ENCODE measurements around the gene SERTAD1. TPM values are rescaled to one million over a fixed set of nuclear protein-coding genes. Genes with fewer than 3 reads are reported as not detected.
"Not testable (repeated sequence)": the region's sequence is repeated elsewhere in the genome, so short reads cannot be mapped to it uniquely, and the experiment has no call there.

The SERTAD1 gene
- total and polyA plus RNA-seq, 2 donors (not counting 1 experiment from before 2014, with no cell fraction given): 11.9 to 59.4 TPM

- Histone ChIP-seq H3K4me1 (ENCODE audit: control insufficient read depth in 2 of 2, insufficient read depth in 2 of 2, low read length in 2 of 2) (peaks cover 30 to 44% of the 10 kb centered on the region in 2 donors), H3K9ac (ENCODE audit: low read length) (no peak overlapping the region), H3K27me3 (replicated peaks in 1 of 4; ENCODE audit: control extremely low read depth in 1 of 4, control insufficient read depth in 3 of 4, insufficient read depth in 4 of 4, low read length in 3 of 4) (peaks cover 0 to 23% (median 3%) of the 10 kb centered on the region in 4 experiments), H3K36me3 (replicated peaks in 1 of 2; ENCODE audit: control extremely low read depth in 1 of 2, control insufficient read depth in 1 of 2, extremely low read depth in 1 of 2, insufficient read depth in 2 of 2, low read length in 1 of 2) (no peaks in the 10 kb centered on the region), H3K79me2 (ENCODE audit: control insufficient read depth, insufficient read depth, low read length) (no peaks in the 10 kb centered on the region), H3K4me2 (replicated peaks; ENCODE audit: low read depth, low read length, poor library complexity, severe bottlenecking) (peak overlapping the region; percentile 80), H4K20me1 (ENCODE audit: control insufficient read depth, insufficient read depth, low read length, poor library complexity, severe bottlenecking) (no peaks in the 10 kb centered on the region), H3K9me3 (ENCODE audit: control extremely low read depth in 1 of 3, control insufficient read depth in 2 of 3, insufficient read depth in 1 of 3, low read length in 2 of 3) (peaks cover 0 to 14% (median 0%) of the 10 kb centered on the region in 3 donors), H2AFZ (ENCODE audit: insufficient read depth, low read depth, low read length, poor library complexity, severe bottlenecking) (no peak overlapping the region), H3K4me3 (ENCODE audit: control extremely low read depth in 1 of 5, extremely low read depth in 1 of 5, insufficient read depth in 1 of 5, low read depth in 2 of 5, low read length in 4 of 5) (peak overlapping the region in 1 of 5 experiments; percentile 61), H3K27ac (ENCODE audit: low read length in 2 of 2) (no peak overlapping the region)
- ATAC-seq (ENCODE audit: low read depth) (no peak), DNase-seq (peak; percentile 72)
- Mint-ChIP-seq H3K4me1 (peaks cover 44% of the 10 kb centered on the region), H3K9me3 (ENCODE audit: insufficient read depth) (no peaks in the 10 kb centered on the region), H3K27me3 (peaks cover 12% of the 10 kb centered on the region), H3K27ac (peak overlapping the region; percentile 46), H3K4me3 (peak overlapping the region; percentile 87)
- 60% methylated on average over 4 of the region's 11 CpGs for WGBS (ENCODE audit: insufficient coverage)
- intact Hi-C loops (cut with micrococcal nuclease): loop anchor here (1.0 to 5.0 kb wide), 9 partner anchors 20 to 798 kb away; partner anchors contain the start of genes AKT2, HNRNPUL1, SERTAD3 and ZNF546
- TF ChIP-seq, protein P1, sequence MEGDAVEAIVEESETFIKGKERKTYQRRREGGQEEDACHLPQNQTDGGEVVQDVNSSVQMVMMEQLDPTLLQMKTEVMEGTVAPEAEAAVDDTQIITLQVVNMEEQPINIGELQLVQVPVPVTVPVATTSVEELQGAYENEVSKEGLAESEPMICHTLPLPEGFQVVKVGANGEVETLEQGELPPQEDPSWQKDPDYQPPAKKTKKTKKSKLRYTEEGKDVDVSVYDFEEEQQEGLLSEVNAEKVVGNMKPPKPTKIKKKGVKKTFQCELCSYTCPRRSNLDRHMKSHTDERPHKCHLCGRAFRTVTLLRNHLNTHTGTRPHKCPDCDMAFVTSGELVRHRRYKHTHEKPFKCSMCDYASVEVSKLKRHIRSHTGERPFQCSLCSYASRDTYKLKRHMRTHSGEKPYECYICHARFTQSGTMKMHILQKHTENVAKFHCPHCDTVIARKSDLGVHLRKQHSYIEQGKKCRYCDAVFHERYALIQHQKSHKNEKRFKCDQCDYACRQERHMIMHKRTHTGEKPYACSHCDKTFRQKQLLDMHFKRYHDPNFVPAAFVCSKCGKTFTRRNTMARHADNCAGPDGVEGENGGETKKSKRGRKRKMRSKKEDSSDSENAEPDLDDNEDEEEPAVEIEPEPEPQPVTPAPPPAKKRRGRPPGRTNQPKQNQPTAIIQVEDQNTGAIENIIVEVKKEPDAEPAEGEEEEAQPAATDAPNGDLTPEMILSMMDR (IDR thresholded peaks at IDR 0.05): peak; percentile 72
- TF ChIP-seq EZH2 (IDR thresholded peaks at IDR 0.05; ENCODE audit: borderline replicate concordance, insufficient read depth, low read depth, low read length, poor library complexity, severe bottlenecking): no peak
- ChIA-PET POLR2A (interaction anchor here (0.7 to 2.2 kb wide), 3 partner anchors 21 to 47 kb away, joined by 4 to 12 read pairs (median 4); partner anchors contain the start of genes SERTAD1 and SERTAD3), CTCF (interaction anchor here (0.8 to 6.7 kb wide), 13 partner anchors 9 to 170 kb away, joined by 3 to 86 read pairs (median 4); partner anchors contain the start of gene SERTAD1)
Observed at GRCh38 chr19:40464059-40465024, 38.5 kb upstream of the SERTAD1 start.

- ATAC-seq (ENCODE audit: low read depth); H3K79me2 ChIP-seq (ENCODE audit: control insufficient read depth, insufficient read depth, low read length); H3K9ac ChIP-seq (ENCODE audit: low read length); H4K20me1 ChIP-seq (ENCODE audit: control insufficient read depth, insufficient read depth, low read length, poor library complexity, severe bottlenecking); H3K36me3 ChIP-seq (replicated peaks in 1 of 2; ENCODE audit: control extremely low read depth in 1 of 2, control insufficient read depth in 1 of 2, extremely low read depth in 1 of 2, insufficient read depth in 2 of 2, low read length in 1 of 2); H3K4me3 ChIP-seq (ENCODE audit: control extremely low read depth in 1 of 5, extremely low read depth in 1 of 5, insufficient read depth in 1 of 5, low read depth in 2 of 5, low read length in 4 of 5); H2AFZ ChIP-seq (ENCODE audit: insufficient read depth, low read depth, low read length, poor library complexity, severe bottlenecking); H3K27ac ChIP-seq (ENCODE audit: low read length in 2 of 2); H3K9me3 Mint-ChIP-seq (ENCODE audit: insufficient read depth); H3K4me3 Mint-ChIP-seq; H3K27ac Mint-ChIP-seq; POLR2A ChIA-PET; DNase-seq; H3K4me2 ChIP-seq (replicated peaks; ENCODE audit: low read depth, low read length, poor library complexity, severe bottlenecking): not testable (repeated sequence)
- Histone ChIP-seq H3K4me1 (ENCODE audit: control insufficient read depth in 2 of 2, insufficient read depth in 2 of 2, low read length in 2 of 2) (peaks cover 30 to 44% of the 10 kb centered on the region in 2 donors), H3K9me3 (ENCODE audit: control extremely low read depth in 1 of 3, control insufficient read depth in 2 of 3, insufficient read depth in 1 of 3, low read length in 2 of 3) (peaks cover 0 to 14% (median 0%) of the 10 kb centered on the region in 3 donors), H3K27me3 (replicated peaks in 1 of 4; ENCODE audit: control extremely low read depth in 1 of 4, control insufficient read depth in 3 of 4, insufficient read depth in 4 of 4, low read length in 3 of 4) (peaks cover 0 to 18% (median 3%) of the 10 kb centered on the region in 4 experiments)
- CTCF ChIA-PET: interaction anchor here (0.8 to 6.7 kb wide), 11 partner anchors 8 to 171 kb away, joined by 3 to 86 read pairs (median 5); partner anchors contain the start of gene SERTAD1
- intact Hi-C loops (cut with micrococcal nuclease): loop anchor here (2.0 kb wide), 1 partner anchor 149 kb away; no protein-coding TSS in a partner anchor
- Mint-ChIP-seq H3K4me1 (peaks cover 44% of the 10 kb centered on the region), H3K27me3 (peaks cover 12% of the 10 kb centered on the region)
- WGBS (ENCODE audit: insufficient coverage): 82% methylated on average over 10 of the region's 12 CpGs
Observed at GRCh38 chr19:40463587-40464037, 37.8 kb upstream of the SERTAD1 start.
